LNCaP clone FGC (cell line): Measurements from ENCODE around the gene RPEL1.

Experiments
- DNase-seq: peaks from one replicate; pipeline ENCODE4 v3.0.0-alpha.2; 2011; ENCODE audit warnings: low read depth
- H3K4me3 ChIP-seq: 2 replicates; pipeline ENCODE4 v1.5.1; 2011; ENCODE audit warnings: mild to moderate bottlenecking, low read depth, low read length, control low read depth
- CTCF ChIP-seq: IDR thresholded peaks from 2 replicates; pipeline ENCODE4 v1.5.1; 2012; ENCODE audit warnings: mild to moderate bottlenecking; ENCODE audit not compliant: control insufficient read depth, insufficient read depth; ENCODE audit errors: extremely low read depth

RPEL1 gene

GRCh38 chr10:103280506-103280905 is 34.8 kb downstream of the RPEL1 start:
- no peak overlapping the region for H3K4me3 ChIP-seq
- no peak for TF ChIP-seq CTCF
- DNase-seq = no peak

- DNase-seq = no peak
- TF ChIP-seq CTCF = no peak
- H3K4me3 ChIP-seq = no peak overlapping the region
Observed at GRCh38 chr10:103281753-103282152, 36.1 kb downstream of the RPEL1 start.

GRCh38 chr10:103282961-103283360 is 37.3 kb downstream of the RPEL1 start:
- no peak for DNase-seq
- TF ChIP-seq CTCF = no peak
- H3K4me3 ChIP-seq = no peak overlapping the region

GRCh38 chr10:103284170-103284569 is 38.5 kb downstream of the RPEL1 start:
- TF ChIP-seq CTCF = no peak
- peak; percentile 27 for DNase-seq
- H3K4me3 ChIP-seq = no peak overlapping the region

- no peak for DNase-seq
- no peak for TF ChIP-seq CTCF
- H3K4me3 ChIP-seq = no peak overlapping the region
Observed at GRCh38 chr10:103287992-103288391, 42.3 kb downstream of the RPEL1 start.

- no peak for TF ChIP-seq CTCF
Observed at GRCh38 chr10:103291588-103291987, 45.9 kb downstream of the RPEL1 start.

GRCh38 chr10:103295374-103296015 is 49.8 kb downstream of the RPEL1 start:
- DNase-seq = no peak
- no peak for TF ChIP-seq CTCF
- no peak overlapping the region for H3K4me3 ChIP-seq

More at GRCh38 chr10:103291588-103291987, 45.9 kb downstream of the RPEL1 start:
- no peak overlapping the region for H3K4me3 ChIP-seq
- no peak for DNase-seq
